ENCODE results near the gene PAX7. TPM values are rescaled to one million over a fixed set of nuclear protein-coding genes. Genes with fewer than 3 reads are reported as not detected.

Gene PAX7
- total and polyA plus RNA-seq, 2 donors (not counting 3 experiments of a cell fraction or from before 2014, with no cell fraction given): not detected

GRCh38 chr1:18673976-18674375 lies 43.3 kb downstream of the PAX7 start:
- dilution Hi-C loops (cut with MboI; ENCODE audit: extremely low pct_ligation_motif_present, low sequenced_read_pairs) (no loop called here), intact Hi-C loops (cut with micrococcal nuclease) (no loop called here)
- DNase-seq (ENCODE audit: low read depth, low spot score) (no peak), FAIRE-seq (no peak)
- Histone ChIP-seq H3K27me3 (ENCODE audit: control insufficient read depth in 2 of 2, insufficient read depth in 2 of 2, low read length in 2 of 2) (peaks cover 0 to 6% of the 10 kb centered on the region in 2 experiments), H3K4me3 (replicated peaks in 1 of 3; ENCODE audit: insufficient read depth in 1 of 3, low read depth in 1 of 3, low read length in 3 of 3) (no peak overlapping the region), H3K9me3 (replicated peaks; ENCODE audit: control insufficient read depth, insufficient read depth, low read length) (no peaks in the 10 kb centered on the region), H3K9me1 (replicated peaks; ENCODE audit: control insufficient read depth, extremely low read depth, insufficient read depth, low read length) (no peaks in the 10 kb centered on the region), H3K27ac (ENCODE audit: insufficient read depth, low read depth, low read length) (no peak overlapping the region), H3K4me1 (ENCODE audit: control insufficient read depth, extremely low read depth, insufficient read depth, low read length) (no peaks in the 10 kb centered on the region), H4K20me1 (replicated peaks; ENCODE audit: control insufficient read depth, extremely low read depth, insufficient read depth, low read length) (no peaks in the 10 kb centered on the region), H3K9ac (replicated peaks; ENCODE audit: extremely low read depth, insufficient read depth, low read length) (no peak overlapping the region), H3K79me2 (ENCODE audit: control insufficient read depth, insufficient read depth, low read length) (no peaks in the 10 kb centered on the region), H3K4me2 (ENCODE audit: insufficient read depth, low read length) (no peak overlapping the region), H2AFZ (ENCODE audit: low read depth, low read length) (no peak overlapping the region), H3K36me3 (ENCODE audit: control insufficient read depth in 2 of 2, extremely low read depth in 1 of 2, insufficient read depth in 2 of 2, low read length in 2 of 2) (no peaks in the 10 kb centered on the region)
- no TSS peak for BruUV-seq (replicated peaks)
- ChIA-PET CTCF (interaction anchor here (1.2 kb wide), 1 partner anchor 20 kb away, joined by 3 read pairs; no protein-coding TSS in a partner anchor), POLR2A (no interaction called here)
- no peak for TF ChIP-seq POLR2A (IDR thresholded peaks at IDR 0.05; ENCODE audit: low read depth, low read length)
- no peak for TF ChIP-seq MYC (IDR thresholded peaks at IDR 0.05; ENCODE audit: low read depth, low read length)
- TF ChIP-seq, protein P1, sequence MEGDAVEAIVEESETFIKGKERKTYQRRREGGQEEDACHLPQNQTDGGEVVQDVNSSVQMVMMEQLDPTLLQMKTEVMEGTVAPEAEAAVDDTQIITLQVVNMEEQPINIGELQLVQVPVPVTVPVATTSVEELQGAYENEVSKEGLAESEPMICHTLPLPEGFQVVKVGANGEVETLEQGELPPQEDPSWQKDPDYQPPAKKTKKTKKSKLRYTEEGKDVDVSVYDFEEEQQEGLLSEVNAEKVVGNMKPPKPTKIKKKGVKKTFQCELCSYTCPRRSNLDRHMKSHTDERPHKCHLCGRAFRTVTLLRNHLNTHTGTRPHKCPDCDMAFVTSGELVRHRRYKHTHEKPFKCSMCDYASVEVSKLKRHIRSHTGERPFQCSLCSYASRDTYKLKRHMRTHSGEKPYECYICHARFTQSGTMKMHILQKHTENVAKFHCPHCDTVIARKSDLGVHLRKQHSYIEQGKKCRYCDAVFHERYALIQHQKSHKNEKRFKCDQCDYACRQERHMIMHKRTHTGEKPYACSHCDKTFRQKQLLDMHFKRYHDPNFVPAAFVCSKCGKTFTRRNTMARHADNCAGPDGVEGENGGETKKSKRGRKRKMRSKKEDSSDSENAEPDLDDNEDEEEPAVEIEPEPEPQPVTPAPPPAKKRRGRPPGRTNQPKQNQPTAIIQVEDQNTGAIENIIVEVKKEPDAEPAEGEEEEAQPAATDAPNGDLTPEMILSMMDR (IDR thresholded peaks at IDR 0.05; ENCODE audit: extremely low read depth in 1 of 2, insufficient read depth in 1 of 2, low read depth in 1 of 2, low read length in 2 of 2): no peak
- TF ChIP-seq GATA2 (IDR thresholded peaks at IDR 0.05; ENCODE audit: insufficient read depth, insufficient read length, low read depth, low read length): no peak
- TF ChIP-seq POLR2AphosphoS5 (IDR thresholded peaks at IDR 0.05; ENCODE audit: insufficient read depth, low read depth, low read length): no peak
- TF ChIP-seq, protein P2, sequence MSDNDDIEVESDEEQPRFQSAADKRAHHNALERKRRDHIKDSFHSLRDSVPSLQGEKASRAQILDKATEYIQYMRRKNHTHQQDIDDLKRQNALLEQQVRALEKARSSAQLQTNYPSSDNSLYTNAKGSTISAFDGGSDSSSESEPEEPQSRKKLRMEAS (IDR thresholded peaks at IDR 0.05; ENCODE audit: insufficient read depth, insufficient read length): no peak
- no peak for TF ChIP-seq FOS (IDR thresholded peaks at IDR 0.05; ENCODE audit: borderline replicate concordance, insufficient read depth, low read length)
- TF ChIP-seq JUN (IDR thresholded peaks at IDR 0.05; ENCODE audit: borderline replicate concordance, insufficient read depth, insufficient read length, low read depth): no peak
- TF ChIP-seq EZH2 (IDR thresholded peaks at IDR 0.05; ENCODE audit: borderline replicate concordance, low read depth, low read length, severe bottlenecking): no peak
